Stromal cell of bone marrow (primary cell): ENCODE data around the gene PRKCE.

Source experiments
- DNase-seq: peaks from one replicate; pipeline ENCODE4 v3.0.0-alpha.2; 2012; ENCODE audit warnings: low read depth

PRKCE gene

DNA sequence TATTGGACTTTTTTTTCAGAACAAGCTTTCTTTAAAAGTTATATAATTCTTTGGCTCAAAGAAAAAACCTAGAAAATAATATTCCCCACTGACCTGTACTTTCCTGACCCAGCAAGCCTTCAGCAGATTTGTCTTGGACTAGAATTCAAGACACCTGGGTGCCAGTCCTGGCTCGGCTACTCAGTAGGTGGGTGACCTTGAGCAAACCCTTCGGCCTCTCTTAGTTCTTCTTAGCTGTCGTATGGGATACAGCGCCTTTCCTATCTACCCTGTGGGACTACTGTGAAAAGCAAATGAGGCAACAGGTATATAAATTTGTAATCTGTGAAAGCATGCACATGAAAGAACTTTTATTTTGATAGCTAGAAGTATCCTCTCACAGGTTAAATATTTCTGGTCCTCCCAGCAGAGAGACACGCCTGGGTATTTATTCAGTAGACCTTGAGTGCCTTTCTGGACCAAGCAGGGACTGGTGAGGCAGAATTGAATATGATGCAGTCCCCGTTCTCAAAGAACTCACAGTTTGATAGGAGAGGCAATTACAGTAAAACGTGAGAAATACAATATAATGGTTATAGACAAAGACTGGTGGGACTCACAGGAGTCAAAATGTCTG lies 576.3 kb downstream of the PRKCE start:
- no peak for DNase-seq

GRCh38 chr2:46229134-46230063 lies 577.9 kb downstream of the PRKCE start:
- DNase-seq, result peak; percentile 19

GRCh38 chr2:46230115-46230571 lies 578.7 kb downstream of the PRKCE start:
- DNase-seq, result no peak

DNA sequence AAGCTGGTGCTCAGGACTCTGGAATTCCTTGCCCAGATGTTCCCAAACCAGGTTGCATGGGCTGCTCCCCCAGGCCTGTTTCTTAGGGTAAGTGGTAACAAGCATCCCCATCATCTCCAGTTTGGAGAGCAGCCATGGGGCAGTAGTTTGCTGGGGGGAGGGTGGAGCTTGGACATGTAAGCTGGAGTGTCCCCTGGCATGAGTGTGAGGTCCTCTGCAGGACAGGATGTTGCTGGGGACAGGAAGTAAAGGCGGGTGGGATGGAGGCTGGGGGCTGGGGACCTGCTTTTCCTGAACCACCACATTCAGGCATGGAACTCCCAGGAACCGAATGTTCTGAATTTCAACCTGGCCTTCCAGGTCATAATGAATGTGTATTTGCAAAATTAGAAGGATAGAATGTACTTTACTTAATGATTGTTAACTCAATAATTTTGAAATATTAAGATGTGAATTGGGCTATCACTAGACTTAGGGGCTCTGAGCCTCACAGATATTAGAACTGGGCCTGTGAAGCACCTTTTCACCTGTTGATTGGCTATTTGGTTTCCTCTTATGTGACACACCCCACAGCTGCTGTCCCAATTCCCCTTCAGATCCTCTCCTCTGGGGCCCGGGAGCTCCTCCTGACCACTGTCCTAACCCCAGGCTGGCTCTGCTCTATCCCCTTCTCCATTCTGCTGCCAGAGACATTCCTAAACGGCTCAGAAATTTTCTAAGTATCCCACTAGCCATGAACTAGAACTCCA lies 579.4 kb downstream of the PRKCE start:
- no peak for DNase-seq

GRCh38 chr2:46231721-46232120 lies 580.2 kb downstream of the PRKCE start:
- DNase-seq, result no peak

- no peak for DNase-seq
Measured at GRCh38 chr2:46232860-46233259, 581.4 kb downstream of the PRKCE start.

DNA sequence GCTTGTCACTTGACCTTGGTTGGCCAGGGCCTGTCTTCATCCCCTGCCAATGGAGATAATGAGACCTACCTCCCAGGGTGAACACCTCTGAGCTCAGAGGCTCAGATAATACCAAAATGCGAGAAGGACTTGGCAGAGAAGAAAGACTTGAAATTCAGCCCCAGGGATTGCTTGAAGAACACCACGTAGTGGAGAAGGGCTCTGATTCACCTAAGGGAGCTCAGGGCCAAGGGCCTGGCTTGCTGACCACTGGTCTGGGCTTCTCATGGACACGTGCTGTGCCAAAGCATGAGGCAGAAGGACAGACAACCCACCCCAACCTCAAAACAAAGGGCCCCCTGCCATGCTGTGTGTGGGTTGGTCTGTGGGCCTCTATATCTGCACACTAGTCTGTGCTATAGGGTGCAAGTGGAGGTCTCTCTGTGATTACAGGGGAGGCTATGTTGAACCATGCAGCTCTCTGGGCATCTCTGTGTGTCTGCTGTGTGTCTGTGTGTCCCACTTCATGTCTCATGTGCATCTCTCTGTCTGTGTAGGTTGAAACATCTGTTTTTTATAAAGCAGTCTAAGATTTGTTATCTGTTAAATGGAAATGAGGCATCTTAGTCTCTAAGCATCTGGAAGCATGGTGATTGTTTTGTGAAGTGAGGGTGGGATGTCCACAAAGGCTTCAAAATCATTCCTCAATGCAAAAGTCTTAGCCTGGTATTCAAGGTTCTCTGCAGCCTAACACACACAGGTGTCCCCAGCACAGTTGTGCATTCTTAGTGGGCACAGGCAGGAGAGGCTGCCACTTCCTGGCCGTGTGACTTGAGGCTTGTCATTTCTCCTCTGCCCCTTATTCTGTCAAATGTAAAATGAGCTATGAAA lies 584.8 kb downstream of the PRKCE start:
- DNase-seq, result no peak

GRCh38 chr2:46236876-46237859 lies 585.7 kb downstream of the PRKCE start:
- DNase-seq, result no peak
